ENCODE measurements around the gene STX3.
"Not testable (repeated sequence)": the region's sequence is repeated elsewhere in the genome, so short reads cannot be mapped to it uniquely, and the experiment has no call there.

STX3 gene

GRCh38 chr11:59847626-59848025 lies 92.5 kb downstream of the STX3 start:
- no peak for FAIRE-seq

DNA sequence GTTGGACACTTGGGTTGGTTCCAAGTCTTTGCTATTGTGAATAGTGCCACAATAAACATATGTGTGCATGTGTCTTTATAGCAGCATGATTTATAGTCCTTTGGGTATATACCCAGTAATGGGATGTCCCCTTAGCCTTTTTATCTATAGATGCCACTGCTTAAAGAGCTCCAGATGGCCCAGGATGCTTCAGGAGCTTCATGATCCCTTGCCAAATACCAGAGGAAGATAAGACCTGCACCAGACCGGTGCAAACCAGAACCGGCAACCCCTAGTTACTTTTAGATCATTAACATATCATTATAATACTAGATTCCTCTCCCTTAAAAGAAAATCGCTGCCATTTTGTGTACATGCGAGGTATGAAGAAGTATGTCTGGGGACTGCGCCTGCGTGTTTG lies 93.3 kb downstream of the STX3 start:
- FAIRE-seq: not testable (repeated sequence)

DNA sequence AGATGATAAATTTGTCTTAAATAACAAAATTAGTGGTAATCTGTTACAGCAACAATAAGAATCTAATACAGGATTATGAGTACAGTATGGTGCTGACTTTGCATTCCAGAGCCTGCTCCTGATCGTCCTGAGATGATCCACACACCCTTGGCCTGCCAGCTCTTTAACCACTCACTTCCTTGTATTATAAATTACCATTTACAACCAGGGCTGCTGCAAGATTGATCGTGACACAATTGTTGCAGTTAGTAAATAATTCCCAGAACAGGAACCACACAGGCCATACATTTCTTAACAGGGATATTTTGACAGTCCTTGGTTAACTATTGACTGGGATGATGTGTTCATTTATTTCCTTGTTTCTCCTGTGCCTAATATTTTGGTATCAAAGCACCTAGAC lies 94.0 kb downstream of the STX3 start:
- FAIRE-seq: no peak

DNA sequence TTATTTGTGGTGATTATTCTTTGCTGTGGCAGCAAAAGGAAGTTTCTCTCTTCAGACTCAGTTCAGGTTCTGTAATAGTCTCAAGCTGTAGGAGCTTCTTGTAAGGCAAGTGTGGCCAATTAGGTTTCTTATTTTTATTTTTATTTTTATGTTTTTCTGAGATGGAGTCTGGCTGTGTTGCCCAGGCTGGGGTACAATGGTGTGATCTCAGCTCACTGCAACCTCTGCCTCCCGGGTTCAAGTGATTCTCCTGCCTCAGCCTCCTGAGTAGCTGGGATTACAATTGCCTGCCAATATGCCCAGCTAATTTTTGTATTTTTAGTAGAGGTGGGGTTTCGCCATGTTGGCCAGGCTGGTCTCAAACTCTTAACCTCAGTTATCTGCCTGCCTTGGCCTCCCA lies 94.4 kb downstream of the STX3 start:
- FAIRE-seq: not testable (repeated sequence)

- not testable (repeated sequence) for FAIRE-seq
Observed at GRCh38 chr11:59851416-59851815, 96.2 kb downstream of the STX3 start.

GRCh38 chr11:59854871-59855270 lies 99.7 kb downstream of the STX3 start:
- FAIRE-seq: no peak

Data from TTC549 (cell line).